GM21529 (cell line): Measurements from ENCODE around the gene TTC39A.

Experiments used
- ATAC-seq: cut with Tn5 transposase; IDR thresholded peaks from one replicate; pipeline ENCODE4 v1.9.1; 2021; ENCODE audit not compliant: unreplicated experiment

The TTC39A gene

GRCh38 chr1:51330331-51331201, at the start of gene TTC39A:
TTC39A (minus strand) TSS chr1:51330562; CDS start chr1:51330477, 85 bp downstream.
- no peak for ATAC-seq

- no peak for ATAC-seq
Measured at GRCh38 chr1:51378871-51379270, 48.5 kb upstream of the TTC39A start.

GRCh38 chr1:51373898-51374297, 43.5 kb upstream of the TTC39A start:
- no peak for ATAC-seq

DNA sequence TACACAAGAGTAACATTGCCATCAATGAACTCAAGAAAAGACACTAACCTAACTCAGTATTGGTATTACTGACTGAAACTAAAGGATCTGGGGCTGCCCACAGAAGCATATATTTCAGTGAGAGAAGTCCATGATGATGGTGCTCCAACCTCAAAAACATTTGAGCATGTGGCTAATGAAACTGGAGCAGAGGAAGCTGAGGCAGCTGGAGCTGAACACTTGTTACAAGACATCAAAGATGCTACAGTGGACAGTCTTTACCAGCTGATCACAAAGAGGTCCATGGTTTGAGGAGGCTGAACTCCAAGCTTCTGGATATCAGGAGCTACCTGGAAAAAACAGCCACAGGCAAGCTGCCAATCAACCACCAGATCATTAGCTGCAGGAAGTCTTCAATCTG, 42.2 kb upstream of the TTC39A start:
- ATAC-seq: no peak

- ATAC-seq: no peak
Measured at GRCh38 chr1:51369171-51369570, 38.8 kb upstream of the TTC39A start.

GRCh38 chr1:51365774-51366173, 35.4 kb upstream of the TTC39A start:
- ATAC-seq: no peak

DNA sequence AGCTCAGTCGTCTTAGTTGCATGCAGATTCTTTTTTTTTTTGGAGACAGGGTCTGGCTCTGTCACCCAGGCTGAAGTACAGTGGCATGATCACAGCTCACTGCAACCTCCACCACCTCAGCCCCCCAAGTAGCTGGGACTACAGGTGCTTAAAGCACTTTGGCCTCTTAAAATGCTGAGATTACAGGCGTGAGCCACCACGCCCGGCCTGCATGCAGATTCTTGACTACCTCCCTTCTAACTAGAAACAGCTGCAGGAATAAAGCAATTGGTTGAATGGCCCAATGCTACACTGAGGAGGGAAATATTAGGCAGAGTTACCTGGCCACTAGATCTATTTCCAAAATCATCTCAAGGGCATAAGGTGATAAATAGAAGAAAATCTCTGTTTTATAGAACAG, 29.5 kb upstream of the TTC39A start:
- no peak for ATAC-seq

GRCh38 chr1:51355382-51355781, 25.0 kb upstream of the TTC39A start:
- no peak for ATAC-seq

DNA sequence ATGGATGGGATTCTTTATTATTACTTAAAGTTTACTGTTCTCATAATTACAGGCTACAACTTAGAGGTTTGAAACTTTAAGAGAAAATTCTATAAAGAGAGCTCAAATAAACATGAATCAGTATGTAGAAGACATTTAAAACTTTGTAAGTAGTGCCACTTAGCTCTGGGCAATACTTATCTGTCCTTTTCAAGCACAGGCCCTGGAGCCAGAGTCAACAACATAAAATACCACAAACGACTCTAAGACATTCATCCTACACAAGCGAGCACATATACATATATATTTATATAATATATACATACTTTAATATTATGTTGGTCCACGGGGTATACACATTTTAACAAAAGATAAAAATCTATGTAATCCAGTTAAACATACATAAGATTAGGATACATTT, 24.1 kb upstream of the TTC39A start:
- ATAC-seq: no peak

DNA sequence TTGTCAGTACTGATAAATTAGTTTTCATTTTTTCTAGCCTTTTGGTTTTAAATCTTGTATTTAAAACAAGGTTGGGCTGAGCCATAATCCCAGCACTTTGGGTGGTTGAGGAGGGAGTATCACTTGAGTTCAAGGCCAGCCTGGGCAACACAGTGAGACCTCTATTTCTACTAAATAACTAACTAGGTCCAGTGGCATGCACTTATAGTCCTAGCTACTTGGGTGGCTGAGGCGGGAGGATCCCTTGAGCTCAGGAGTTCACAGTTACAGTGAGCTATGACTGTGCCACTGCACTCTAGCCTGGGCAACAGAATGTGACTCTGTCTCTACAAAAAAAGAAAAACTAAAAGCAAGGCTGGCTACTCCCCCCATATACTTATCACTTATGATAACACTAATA, 21.5 kb upstream of the TTC39A start:
- ATAC-seq: no peak

GRCh38 chr1:51349862-51350261, 19.5 kb upstream of the TTC39A start:
- no peak for ATAC-seq

GRCh38 chr1:51348147-51348527, 17.8 kb upstream of the TTC39A start:
- no peak for ATAC-seq

DNA sequence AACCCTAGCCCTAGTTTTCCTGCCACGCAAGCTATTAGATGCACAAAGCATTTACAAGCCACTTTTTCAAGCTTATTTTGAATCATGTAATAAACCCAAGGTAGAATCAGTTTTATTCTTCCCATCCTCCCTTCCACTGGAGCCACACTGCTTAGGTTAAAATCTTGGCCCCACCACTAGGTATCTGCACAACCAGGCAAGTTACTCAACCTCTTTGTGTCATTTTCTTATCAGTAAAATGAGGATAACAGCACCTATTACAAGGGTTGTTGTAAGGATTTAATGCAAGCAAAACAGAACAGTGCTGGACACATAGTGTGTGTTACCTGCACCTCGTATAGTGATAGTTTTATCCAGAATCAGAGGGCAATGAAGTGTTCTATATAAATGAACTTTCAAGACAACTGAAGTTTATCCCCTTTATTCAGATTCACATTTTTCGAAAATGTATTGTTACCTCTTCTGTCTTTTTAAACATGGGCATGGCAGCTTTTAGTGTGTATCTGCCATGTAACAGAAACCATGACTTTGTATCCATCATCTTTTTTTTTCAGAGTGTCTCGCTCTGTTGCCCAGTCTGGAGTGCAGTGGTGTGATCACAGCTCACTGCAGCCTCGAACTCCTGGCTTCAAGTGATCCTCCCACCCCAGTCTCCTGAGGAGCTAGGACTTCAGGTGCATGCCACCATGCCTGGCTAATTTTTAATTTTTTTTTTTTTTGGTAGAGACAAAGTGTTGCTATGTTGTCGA, 17.2 kb upstream of the TTC39A start:
- ATAC-seq: no peak

DNA sequence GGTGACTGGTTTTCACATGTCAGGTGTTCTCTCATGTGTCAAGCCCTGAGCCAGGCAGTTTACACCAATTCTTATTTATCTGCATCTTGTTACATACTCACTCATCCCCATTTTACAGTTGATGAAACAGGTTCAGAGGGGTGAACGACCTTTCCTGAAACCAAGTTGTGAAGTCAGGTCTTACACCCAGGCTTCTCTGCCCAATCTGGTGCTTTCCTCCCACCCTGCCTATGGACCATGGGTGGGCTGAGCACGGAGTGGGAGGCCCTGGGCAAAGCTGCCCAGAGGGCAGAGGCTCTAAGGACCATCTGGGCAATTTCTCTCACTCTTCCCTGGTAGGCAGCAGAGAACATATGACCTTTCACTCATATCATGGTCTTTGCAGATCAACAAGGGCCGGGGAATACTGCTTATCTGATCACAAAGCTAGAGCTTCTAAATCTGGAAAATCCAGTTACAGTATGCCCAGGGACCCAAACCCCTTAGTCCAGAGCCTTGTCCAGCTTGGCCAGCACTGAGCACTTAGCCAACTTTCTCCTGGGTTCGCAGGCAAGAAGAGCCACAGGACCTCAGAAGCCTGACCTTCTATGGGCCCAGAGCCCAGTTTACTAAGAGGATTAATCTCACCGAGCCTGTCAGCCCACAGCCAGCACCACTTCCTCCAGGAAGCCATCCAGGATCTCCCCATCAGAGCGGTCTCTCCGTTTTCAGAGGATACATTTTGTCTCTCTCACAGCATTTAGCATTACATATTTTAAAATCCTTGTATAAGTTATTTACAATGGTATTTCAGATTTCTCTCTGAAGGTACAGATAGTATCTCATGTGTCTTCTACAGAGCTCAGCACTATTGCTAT, 16.0 kb upstream of the TTC39A start:
- ATAC-seq: no peak

DNA sequence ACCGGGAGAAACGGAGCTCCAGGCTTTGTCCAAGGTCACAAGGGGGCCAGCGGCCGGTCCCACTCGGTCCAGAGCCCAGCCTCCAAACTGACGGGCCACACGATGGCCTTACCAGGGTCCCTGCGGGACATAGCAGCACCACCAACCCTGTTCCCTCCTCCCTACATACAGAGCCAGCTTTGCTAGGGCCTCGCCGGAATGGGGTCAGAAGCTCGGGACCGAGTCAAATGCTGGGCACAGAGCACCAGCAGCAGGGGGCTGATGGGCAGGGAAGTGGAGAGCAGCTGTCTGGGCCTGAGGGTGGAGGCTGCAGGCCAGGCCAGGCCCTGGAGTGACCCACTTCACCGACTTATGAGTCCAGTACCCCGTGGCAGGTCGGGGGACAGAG, 14.9 kb upstream of the TTC39A start:
- ATAC-seq: no peak

DNA sequence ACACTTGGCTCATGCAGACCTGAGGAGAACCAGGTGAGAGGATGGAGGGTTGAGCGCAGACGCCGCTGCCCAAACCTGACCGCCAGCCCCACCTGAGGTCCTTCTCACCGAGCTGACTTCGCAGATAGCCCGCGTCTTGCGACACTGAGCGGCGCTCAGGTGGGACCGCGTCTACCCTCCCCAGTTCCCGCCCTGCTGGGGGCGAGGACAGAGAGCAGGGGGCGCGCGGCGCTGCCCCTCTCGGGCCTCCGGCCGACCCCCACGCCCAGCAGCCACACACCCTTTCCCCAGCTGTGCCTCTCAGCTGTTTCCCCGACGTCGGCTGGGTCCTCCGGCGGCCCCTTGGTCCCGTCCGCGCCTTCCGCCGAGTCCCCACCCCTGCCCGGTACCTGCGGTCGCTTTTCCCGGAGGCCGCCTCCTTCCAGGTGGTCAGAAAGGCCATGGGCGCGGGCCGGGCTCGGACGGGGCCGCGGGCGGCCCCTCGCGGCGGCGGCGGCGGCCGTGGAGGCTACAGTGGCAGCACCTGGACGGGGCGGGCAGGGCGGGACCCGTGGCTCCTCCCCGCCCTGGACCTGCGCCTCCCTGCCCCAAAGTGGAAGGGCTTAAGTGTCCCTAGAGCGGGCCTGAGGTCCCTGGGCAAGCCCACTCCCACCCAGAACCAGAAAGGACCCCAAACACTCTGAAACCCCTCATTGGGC, 14.4 kb upstream of the TTC39A start:
- no peak for ATAC-seq

GRCh38 chr1:51344276-51344601, 13.9 kb upstream of the TTC39A start:
- no peak for ATAC-seq

- ATAC-seq: no peak
Measured at GRCh38 chr1:51343624-51344023, 13.3 kb upstream of the TTC39A start.

GRCh38 chr1:51342591-51343206, 12.3 kb upstream of the TTC39A start:
- ATAC-seq: no peak

DNA sequence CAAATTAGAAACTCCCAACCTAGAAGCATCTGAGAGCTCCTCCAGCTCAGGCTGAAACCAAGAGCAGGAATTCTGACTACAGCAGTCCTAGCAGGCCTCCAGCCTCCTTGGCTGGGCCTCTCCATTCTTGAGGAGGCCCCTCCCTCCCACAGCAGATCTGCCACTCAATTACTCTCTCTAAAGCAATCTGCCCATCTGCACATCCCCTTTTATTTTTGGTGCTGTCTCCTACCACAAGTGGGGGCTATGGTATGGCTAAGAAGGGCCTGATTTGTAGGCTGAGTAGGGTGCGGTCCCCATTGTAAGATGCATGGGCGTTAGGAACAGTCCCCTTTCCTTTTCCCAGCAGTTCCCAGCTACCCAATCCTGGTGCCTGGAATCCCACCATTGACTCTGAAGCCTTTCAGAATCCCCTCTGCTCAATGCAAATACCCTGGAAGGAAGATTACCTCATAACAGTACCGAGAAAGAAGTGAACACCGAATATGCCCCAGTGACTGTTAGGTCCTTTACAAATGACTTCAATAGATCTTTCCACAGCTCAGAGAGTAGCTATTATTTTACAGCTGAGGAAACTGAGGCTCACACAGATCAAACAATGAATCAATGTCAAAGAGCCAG, 11.6 kb upstream of the TTC39A start:
- ATAC-seq: peak; percentile 73
